DND-41 (cell line): ENCODE data around the gene THSD4.

Experiments used
- CTCF ChIP-seq: IDR thresholded peaks from 2 replicates; pipeline ENCODE4 v1.5.1; 2012; ENCODE audit warnings: borderline replicate concordance, low read length, moderate library complexity, mild to moderate bottlenecking; ENCODE audit not compliant: poor library complexity, severe bottlenecking; ENCODE audit errors: extremely low read depth
- EZH2 ChIP-seq: IDR thresholded peaks from 3 replicates; pipeline ENCODE4 v1.6.1; 2012; ENCODE audit warnings: borderline replicate concordance, low read depth, mild to moderate bottlenecking, moderate library complexity, low read length, inconsistent platforms; ENCODE audit not compliant: severe bottlenecking

DNA sequence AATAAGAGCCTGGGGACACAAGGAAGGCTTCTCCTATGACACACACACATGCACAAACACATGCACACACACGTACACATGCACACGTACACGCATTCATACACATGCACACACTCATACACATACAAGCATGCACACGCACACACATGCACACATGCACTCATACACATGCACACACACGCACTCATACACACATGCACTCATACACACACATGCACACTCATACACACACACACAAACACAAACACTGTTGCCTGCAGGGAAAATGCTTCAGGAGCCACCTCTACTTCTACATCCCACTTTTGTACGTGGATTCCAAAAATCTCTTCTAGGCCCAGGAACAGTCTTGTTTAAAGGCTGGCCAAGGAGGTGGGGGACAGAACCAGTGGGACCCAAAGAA lies 674.3 kb downstream of the THSD4 start:
- no peak for TF ChIP-seq CTCF
- TF ChIP-seq EZH2 = no peak
